ENCODE measurements around the gene TREML4. TPM values are rescaled to one million over a fixed set of nuclear protein-coding genes. Genes with fewer than 3 reads are reported as not detected.

Gene TREML4
- not detected in 2 replicates for total RNA-seq

GRCh38 chr6:41228096-41228495, at the start of gene TREML4:
TREML4 (plus strand) TSS chr6:41228349; CDS start chr6:41228428, 79 bp downstream.

GRCh38 chr6:41200901-41201763, 27.0 kb upstream of the TREML4 start, which contains the start of gene TREML2:
TREML2 (minus strand) TSS chr6:41201149; CDS start chr6:41201008, 141 bp downstream.

GRCh38 chr6:41286544-41287346, 58.6 kb downstream of the TREML4 start, which contains the start of gene TREM1:
TREM1 (minus strand) TSS chr6:41286682; CDS start chr6:41286655, 27 bp downstream.

Other genes with a start within 250 kb of the TREML4 start
- gene UNC5CL, start 189.1 kb upstream of the TREML4 start, total RNA-seq = not detected in 2 replicates
- gene TSPO2, start 185.9 kb upstream of the TREML4 start, total RNA-seq = not detected in 2 replicates
- gene APOBEC2, start 175.1 kb upstream of the TREML4 start, total RNA-seq = not detected in 2 replicates
- 4.3 and 5.2 TPM in 2 replicates for gene OARD1, start 156.0 kb upstream of the TREML4 start, total RNA-seq
- 8.5 and 9.8 TPM in 2 replicates for gene NFYA, start 155.4 kb upstream of the TREML4 start, total RNA-seq
- gene TREML1, start 74.0 kb upstream of the TREML4 start, total RNA-seq = not detected in 2 replicates
- gene TREM2, start 65.2 kb upstream of the TREML4 start, total RNA-seq = not detected in 2 replicates
- not detected in 2 replicates for gene TREML2, start 27.2 kb upstream of the TREML4 start, total RNA-seq
- gene TREM1, start 58.3 kb downstream of the TREML4 start, total RNA-seq = not detected in 2 replicates
- not detected in 2 replicates for gene NCR2, start 107.3 kb downstream of the TREML4 start, total RNA-seq